HUES48 (cell line): ENCODE measurements around the gene PTGDS.

Source experiments
- H3K27ac ChIP-seq: one replicate; pipeline ENCODE4 v1.7.0; 2013; ENCODE audit warnings: low read depth, low read length, inconsistent platforms
- H3K27me3 ChIP-seq: 2 replicates; pipeline ENCODE4 v1.6.1; 2013; ENCODE audit warnings: mild to moderate bottlenecking, low read length; ENCODE audit not compliant: control insufficient read depth, insufficient read depth
- H3K36me3 ChIP-seq: 2 replicates; pipeline ENCODE4 v1.6.1; 2013; ENCODE audit warnings: low read length; ENCODE audit not compliant: control insufficient read depth, insufficient read depth
- H3K4me1 ChIP-seq: 2 replicates; pipeline ENCODE4 v1.6.1; 2013; ENCODE audit warnings: mild to moderate bottlenecking, low read length; ENCODE audit not compliant: control insufficient read depth, insufficient read depth
- H3K4me3 ChIP-seq: 2 replicates; pipeline ENCODE4 v1.5.1; 2013; ENCODE audit warnings: mild to moderate bottlenecking, low read depth, low read length
- H3K9ac ChIP-seq: 2 replicates; pipeline ENCODE4 v1.6.1; 2013; ENCODE audit warnings: mild to moderate bottlenecking, low read depth, low read length, moderate library complexity
- H3K9me3 ChIP-seq: 2 replicates; pipeline ENCODE4 v1.6.1; 2013; ENCODE audit warnings: low read length; ENCODE audit not compliant: control insufficient read depth, insufficient read depth

Gene PTGDS

DNA sequence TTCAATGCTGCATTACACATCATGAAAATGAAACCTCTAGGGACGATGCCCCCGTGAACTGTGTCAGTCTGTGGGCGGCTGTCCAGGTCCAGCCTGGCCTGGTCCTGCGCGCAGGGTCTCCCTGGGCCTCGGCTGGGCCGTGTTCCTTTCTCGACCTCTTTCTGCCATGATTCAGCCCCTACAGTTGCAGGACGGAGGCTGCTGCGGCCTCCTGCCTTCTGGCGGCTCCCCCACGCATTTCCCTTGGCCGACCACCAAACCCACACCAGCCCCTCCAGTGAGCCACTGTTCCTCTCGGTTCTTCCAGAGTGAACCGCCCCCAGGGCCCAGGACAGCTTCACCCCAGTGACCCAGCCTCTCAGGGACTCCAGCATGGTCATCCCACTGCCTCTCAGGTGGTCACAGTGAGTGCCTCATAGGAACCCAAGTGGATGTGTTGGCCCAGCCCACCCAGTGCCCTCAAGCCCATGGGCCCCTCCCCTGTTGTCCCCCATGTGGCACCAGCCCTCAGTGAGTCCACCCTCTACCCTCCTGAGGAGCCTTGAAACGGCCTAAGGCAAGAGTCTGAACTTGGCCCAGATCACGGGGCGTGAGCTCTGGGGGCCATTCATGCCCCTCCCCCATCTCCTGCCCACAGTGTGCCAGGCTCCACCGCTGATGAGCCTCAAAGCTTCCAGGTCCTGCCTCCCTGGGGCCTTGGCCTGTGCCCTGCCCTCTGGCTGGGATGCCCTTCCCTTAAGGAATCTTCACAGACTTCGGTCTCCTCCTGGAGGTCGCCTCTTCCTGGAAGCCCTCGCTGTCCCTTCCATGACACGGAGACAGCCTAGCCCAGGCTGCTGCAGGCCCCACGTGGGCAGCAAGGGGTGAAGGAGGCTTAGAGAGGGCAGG lies 29.1 kb downstream of the PTGDS start:
- no peaks in the 10 kb centered on the region for H3K4me1 ChIP-seq
- H3K9ac ChIP-seq, result no peak overlapping the region
- H3K9me3 ChIP-seq, result no peaks in the 10 kb centered on the region; the same call in 1 of the 2 replicates
- H3K36me3 ChIP-seq, result no peaks in the 10 kb centered on the region
- H3K27ac ChIP-seq, result no peak overlapping the region
- H3K27me3 ChIP-seq, result no peaks in the 10 kb centered on the region
- H3K4me3 ChIP-seq, result no peak overlapping the region

DNA sequence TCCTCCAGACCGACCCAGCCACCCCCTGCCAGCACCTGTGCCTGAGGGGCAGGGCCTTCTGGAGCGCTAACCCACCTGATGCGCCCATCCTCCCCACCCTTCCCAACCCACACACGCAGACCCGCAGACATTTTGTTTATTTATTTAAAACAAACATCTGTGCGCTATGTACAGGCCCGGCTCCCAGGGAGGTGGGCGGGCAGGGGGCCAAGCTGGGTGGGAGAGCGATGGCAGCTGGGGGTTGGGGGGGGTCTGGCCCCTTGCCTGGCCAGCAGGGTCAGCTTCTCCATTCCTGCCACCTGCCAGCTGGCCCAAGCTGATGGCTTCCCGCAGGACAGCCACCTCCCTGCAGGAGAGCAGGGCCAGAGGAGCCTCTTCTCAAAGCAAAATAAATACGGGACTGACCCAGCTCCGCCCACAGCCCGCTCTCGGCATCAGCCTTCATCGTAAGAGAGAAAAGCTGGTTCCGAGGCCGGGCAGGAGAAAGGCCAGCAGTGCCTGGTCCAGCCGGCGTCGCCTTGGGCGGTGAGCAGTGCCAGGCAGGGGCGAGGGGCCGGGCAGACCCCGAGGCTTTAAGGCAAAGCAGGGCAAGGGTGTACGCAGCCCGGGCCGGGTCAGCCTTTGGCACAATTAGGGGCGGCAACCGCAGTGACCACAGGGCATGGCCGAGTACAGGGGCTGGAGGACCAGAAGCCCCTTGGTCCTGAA lies 30.0 kb downstream of the PTGDS start:
- Histone ChIP-seq H3K4me3 (no peak overlapping the region), H3K27me3 (no peaks in the 10 kb centered on the region), H3K9ac (no peak overlapping the region), H3K27ac (no peak overlapping the region), H3K4me1 (no peaks in the 10 kb centered on the region), H3K9me3 (no peaks in the 10 kb centered on the region; the same call in 1 of the 2 replicates), H3K36me3 (no peaks in the 10 kb centered on the region)

DNA sequence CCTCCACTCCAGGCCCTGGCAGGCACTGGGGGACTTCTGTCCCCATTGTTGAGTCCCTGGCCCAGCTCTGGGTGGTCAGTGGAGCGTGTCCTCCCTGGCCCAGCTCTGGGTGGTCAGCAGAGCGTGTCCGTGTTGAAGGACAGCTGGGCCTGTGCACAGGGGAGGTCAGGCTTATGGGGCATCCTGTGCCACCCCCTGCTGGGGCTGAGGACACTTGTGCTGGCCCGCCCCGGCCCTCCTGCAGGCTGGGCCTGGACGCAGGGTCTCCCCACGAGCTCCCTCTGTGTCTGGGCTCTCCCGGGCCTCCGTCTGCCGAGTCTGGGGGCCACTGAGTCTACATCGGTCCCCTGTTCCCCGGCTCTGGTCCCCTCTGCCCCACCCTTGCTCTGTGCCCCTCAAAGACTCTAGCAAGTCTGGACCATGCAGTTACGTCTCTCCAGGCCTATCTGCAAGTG lies 30.5 kb downstream of the PTGDS start:
- no peaks in the 10 kb centered on the region for H3K27me3 ChIP-seq
- no peak overlapping the region for H3K27ac ChIP-seq
- H3K4me3 ChIP-seq, result no peak overlapping the region
- H3K9ac ChIP-seq, result no peak overlapping the region
- no peaks in the 10 kb centered on the region for H3K4me1 ChIP-seq
- H3K36me3 ChIP-seq, result no peaks in the 10 kb centered on the region
- no peaks in the 10 kb centered on the region; the same call in 1 of the 2 replicates for H3K9me3 ChIP-seq

DNA sequence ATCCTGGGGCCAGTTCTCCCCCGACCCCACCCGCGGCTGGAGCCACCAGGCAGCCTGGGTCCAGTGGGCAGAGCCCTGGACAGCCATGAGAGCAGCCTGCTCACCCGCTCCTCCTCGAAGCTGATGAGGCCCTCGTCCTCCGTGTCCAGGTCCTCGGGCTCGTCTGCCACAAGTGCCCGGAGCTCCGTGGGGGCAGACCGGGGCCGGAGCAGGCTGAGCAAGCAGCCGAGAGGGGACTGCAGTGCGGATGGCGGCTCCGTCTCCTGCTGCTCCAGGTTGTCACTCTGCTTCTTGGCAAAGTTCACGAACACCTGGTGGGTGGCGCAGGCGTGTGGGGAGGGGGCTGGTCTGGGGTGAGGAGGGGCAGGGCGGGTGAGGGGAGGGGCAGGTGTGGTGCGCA lies 31.0 kb downstream of the PTGDS start:
- Histone ChIP-seq H3K27ac (no peak overlapping the region), H3K9ac (no peak overlapping the region), H3K4me1 (no peaks in the 10 kb centered on the region), H3K36me3 (no peaks in the 10 kb centered on the region), H3K9me3 (no peaks in the 10 kb centered on the region; the same call in 1 of the 2 replicates), H3K27me3 (no peaks in the 10 kb centered on the region), H3K4me3 (no peak overlapping the region)

DNA sequence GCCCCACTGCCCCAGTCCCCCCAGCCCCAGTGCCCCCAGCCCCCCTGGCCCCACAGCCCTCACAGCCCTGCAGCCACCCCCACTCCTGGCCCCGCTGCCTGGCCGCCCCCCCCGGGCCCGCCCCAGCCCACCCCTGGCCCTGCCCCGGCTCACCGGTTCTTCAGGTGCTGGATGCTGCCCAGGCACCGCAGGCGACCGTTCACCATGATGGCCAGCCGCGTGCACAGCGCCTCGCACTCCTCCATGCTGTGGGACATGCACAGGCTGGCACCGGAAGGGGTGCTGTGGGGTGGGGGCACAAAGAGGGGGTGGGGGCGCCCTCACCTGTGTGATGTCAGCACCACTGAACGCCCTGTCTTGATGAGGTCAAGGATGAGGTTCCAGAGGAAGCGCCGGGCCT lies 31.9 kb downstream of the PTGDS start:
- no peaks in the 10 kb centered on the region for H3K4me1 ChIP-seq
- H3K9ac ChIP-seq, result no peak overlapping the region
- H3K4me3 ChIP-seq, result no peak overlapping the region
- H3K27ac ChIP-seq, result no peak overlapping the region
- H3K36me3 ChIP-seq, result no peaks in the 10 kb centered on the region
- no peaks in the 10 kb centered on the region for H3K27me3 ChIP-seq
- H3K9me3 ChIP-seq, result no peaks in the 10 kb centered on the region; the same call in 1 of the 2 replicates

DNA sequence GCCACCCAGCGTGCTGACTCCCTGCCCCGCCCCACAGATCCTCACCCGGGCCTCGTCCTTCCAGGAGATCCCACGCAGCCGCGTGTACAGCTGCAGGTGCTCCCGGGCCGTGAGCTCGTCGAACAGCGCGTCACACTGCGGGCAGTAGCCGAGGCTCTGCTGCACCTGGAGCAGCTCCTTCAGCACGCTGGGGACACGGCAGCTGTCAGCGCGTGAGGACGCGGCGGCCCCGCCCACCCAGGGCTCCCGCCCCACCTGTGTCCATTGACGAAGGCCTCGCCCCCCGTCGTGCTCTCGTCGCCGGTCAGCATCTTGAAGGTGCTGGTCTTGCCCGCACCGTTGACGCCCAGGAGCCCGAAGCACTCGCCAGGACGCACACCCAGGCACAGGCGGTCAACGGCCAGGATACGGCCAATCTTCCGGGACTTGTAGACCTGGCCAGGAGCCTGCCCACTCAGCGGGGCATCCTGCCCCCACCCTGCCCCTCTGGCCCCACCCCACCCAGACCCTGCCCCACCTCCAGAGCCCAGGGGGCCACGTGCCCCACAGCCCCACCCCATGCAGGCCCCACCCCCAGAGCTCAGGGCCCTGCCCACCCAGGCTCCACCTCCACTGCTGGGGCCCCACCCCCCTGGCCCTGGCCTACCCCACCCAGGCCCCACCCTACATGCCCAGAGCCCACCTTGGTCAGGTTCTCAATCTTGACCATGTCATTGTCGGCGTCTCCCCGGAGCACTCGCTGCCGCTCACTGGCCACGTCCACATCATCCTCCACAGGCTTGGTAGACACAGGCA lies 32.8 kb downstream of the PTGDS start:
- no peak overlapping the region for H3K9ac ChIP-seq
- H3K27ac ChIP-seq, result no peak overlapping the region
- no peaks in the 10 kb centered on the region for H3K36me3 ChIP-seq
- no peaks in the 10 kb centered on the region for H3K9me3 ChIP-seq
- no peaks in the 10 kb centered on the region for H3K27me3 ChIP-seq
- H3K4me3 ChIP-seq, result no peak overlapping the region
- H3K4me1 ChIP-seq, result no peaks in the 10 kb centered on the region

DNA sequence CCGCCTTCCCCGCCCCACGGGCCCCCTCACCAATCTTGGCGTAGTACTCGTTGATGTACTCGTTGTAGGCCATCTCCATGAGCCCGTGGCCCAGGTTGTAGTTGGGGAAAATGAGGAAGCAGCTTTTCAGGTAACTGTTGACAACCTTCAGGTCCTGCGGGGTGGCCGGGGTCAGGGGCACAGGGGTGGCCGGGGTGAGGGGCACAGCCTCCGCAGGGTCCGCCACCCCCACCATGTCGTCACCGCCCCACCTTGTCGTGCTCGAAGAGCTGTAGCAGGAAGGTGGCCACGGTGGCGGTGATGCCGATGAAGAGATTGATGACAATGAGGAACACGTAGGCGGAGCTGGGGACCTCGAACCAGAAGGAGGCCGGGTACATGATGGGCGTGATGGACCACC lies 33.9 kb downstream of the PTGDS start:
- Histone ChIP-seq H3K9me3 (no peaks in the 10 kb centered on the region), H3K36me3 (no peaks in the 10 kb centered on the region), H3K4me3 (no peak overlapping the region)

DNA sequence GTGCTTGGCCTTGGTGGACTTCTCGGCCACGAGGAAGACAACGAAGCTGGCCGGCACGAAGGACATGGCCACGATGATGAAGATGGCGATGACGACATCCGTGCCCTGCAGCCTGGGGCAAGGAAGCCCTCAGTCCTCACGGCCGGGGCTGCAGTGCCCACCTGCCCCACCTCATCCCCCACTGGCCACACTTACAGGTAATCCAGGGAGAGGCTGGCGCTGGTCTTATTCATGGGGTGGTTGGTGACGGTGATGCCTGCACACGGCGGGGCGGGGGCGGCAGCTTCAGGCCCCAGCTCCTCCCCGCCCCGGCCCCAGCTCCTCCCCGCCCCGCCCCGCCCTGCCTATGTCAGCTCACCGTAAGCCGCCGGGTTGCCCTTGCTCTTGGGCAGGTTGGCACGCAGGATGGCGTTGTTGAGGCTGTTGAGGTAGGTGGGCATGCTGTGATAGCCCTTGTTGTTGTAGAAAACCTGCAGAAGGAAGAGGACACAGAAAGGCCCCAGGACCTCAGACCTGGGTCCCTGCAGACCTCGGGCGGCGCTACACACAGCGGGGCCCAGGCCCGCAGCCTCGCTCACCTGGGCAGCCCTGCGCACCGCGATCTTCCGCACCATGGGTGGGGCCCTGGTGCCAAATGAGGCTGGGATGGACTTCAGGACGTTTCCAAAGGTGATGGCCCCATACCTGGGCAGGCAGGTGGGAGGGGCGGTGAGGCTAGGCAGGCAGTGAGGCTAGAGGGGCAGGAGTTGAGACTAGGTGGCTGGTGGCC lies 34.8 kb downstream of the PTGDS start:
- no peaks in the 10 kb centered on the region for H3K9me3 ChIP-seq
- H3K27ac ChIP-seq, result no peak overlapping the region
- H3K9ac ChIP-seq, result no peak overlapping the region
- no peaks in the 10 kb centered on the region for H3K36me3 ChIP-seq
- H3K27me3 ChIP-seq, result no peaks in the 10 kb centered on the region
- H3K4me3 ChIP-seq, result no peak overlapping the region
- H3K4me1 ChIP-seq, result no peaks in the 10 kb centered on the region

More for the DNA sequence above, 33.9 kb downstream of the PTGDS start:
- no peak overlapping the region for H3K27ac ChIP-seq
- no peak overlapping the region for H3K9ac ChIP-seq
- H3K27me3 ChIP-seq, result no peaks in the 10 kb centered on the region
- no peaks in the 10 kb centered on the region for H3K4me1 ChIP-seq

DNA sequence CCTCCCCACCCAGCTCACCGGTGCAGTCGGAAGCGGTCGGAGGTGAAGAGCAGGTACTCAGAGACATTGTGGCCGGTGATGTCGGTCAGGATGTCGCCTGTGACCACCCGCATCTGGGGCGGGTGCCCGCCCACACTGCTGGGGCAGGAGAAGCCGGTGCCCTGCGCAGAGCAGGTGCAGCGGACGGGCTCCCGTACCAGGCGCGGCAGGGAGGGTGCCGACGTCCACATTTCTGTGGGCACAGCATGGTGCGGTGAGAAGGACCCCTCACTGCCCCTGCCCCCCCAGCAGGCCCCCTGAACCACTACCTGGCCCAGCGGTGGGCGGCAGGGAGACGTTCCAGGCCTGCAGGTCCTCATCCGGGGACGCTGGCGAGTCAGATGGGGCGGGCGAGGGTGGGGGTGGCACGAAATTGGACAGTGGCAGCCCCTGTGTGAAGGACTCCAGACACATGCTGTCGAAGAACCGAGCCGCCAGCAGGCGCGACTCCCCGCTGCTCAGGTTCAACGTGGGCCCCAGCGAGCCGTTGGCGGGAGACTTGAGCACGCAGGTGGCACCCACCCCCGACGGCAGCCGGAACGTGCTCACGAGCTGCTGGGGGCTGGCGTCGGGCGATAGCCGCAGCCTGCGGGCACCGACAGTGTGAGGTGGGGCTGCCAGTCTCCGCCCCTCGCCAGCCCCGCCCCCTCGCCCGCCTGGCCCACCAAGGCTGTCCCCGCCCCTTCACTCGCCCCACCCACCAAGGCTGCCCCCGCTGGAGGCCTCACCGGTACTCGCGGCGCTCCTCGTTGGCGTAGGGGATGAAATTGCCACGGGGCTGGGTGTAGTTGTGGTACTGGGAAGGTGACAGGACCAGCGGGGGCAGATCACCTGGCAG lies 35.6 kb downstream of the PTGDS start:
- Histone ChIP-seq H3K27ac (no peak overlapping the region), H3K9ac (no peak overlapping the region), H3K4me1 (no peaks in the 10 kb centered on the region), H3K4me3 (no peak overlapping the region), H3K9me3 (no peaks in the 10 kb centered on the region), H3K36me3 (no peaks in the 10 kb centered on the region), H3K27me3 (no peaks in the 10 kb centered on the region)
